Tibial nerve (tissue), 4 donors: ENCODE results near the gene CCDC17. TPM values are rescaled to one million over a fixed set of nuclear protein-coding genes. Genes with fewer than 3 reads are reported as not detected.

Experiments
- DNase-seq, 2 donors: peaks; one replicate each; pipeline ENCODE4 v3.0.0-alpha.2; 2019; ENCODE audit warnings: low spot score in 2 of 2
- H3K27ac ChIP-seq, 4 donors: fragments of 200-600 bp; sonication (generic) in 3 of 4; one replicate each; pipeline ENCODE4 v1.5.1; 2017 to 2019; ENCODE audit warnings: mild to moderate bottlenecking in 1 of 4
- H3K27me3 ChIP-seq, 2 donors: fragments of 200-600 bp; sonication (generic) in 1 of 2; one replicate each; pipeline versions ENCODE4 v1.5.1 to v1.6.0; 2017 to 2019
- H3K36me3 ChIP-seq, 3 donors: fragments of 200-600 bp; sonication (generic); one replicate each; pipeline ENCODE4 v1.5.1; 2018 to 2019
- H3K4me1 ChIP-seq, 4 donors: fragments of 200-600 bp; sonication (generic) in 3 of 4; one replicate each; pipeline ENCODE4 v1.5.1; 2017 to 2019
- H3K4me3 ChIP-seq, 4 donors: fragments of 200-600 bp; sonication (generic) in 3 of 4; one replicate each; pipeline ENCODE4 v1.5.1; 2017 to 2019; ENCODE audit warnings: mild to moderate bottlenecking in 1 of 4, moderate library complexity in 1 of 4
- H3K9me3 ChIP-seq, 4 donors: fragments of 200-600 bp; sonication (generic) in 3 of 4; one replicate each; pipeline ENCODE4 v1.5.1; 2017 to 2019
- CTCF ChIP-seq, 5 experiments: fragments of 200-600 bp in 3 of 5; fragments of 450-650 bp in 2 of 5; sonication (generic) in 3 of 5; IDR thresholded peaks; one replicate each; pipeline ENCODE4 v1.5.1; 2016 to 2019; ENCODE audit warnings: antibody characterized with exemption in 5 of 5, mild to moderate bottlenecking in 3 of 5, moderate library complexity in 2 of 5
- EP300 ChIP-seq, 2 donors: sonication (generic); formaldehyde crosslinking; IDR thresholded peaks; one replicate each; pipeline ENCODE4 v1.6.1; 2017; ENCODE audit warnings: antibody characterized with exemption in 2 of 2, mild to moderate bottlenecking in 1 of 2
- POLR2A ChIP-seq, 2 donors: fragments of 450-650 bp; IDR thresholded peaks; one replicate each; pipeline ENCODE4 v1.6.1; 2017; ENCODE audit warnings: antibody characterized with exemption in 2 of 2, mild to moderate bottlenecking in 2 of 2, moderate library complexity in 2 of 2
- WGBS, 2 donors: methylation state at CpG; one replicate each; pipeline ENCODE4 v1.1.5; 2018; 5-methylcytosine and 5-hydroxymethylcytosine counted together
- total RNA-seq, 4 donors: library from RNA; depleted of rRNA; stranded (reverse); fragments of >200 nt; gene quantifications; one replicate each; pipeline ENCODE4 v1.1.0, GENCODE V29; 2016

The CCDC17 gene
- total RNA-seq, 4 donors from 2014 or later, result 0.44 to 5.9 (median 4.3) TPM

GRCh38 chr1:45584351-45585109 is 39.3 kb downstream of the CCDC17 start:
- Histone ChIP-seq H3K27me3 (no peaks in the 10 kb centered on the region), H3K27ac (peak overlapping the region; percentile 66 to 94 (median 92)), H3K9me3 (no peaks in the 10 kb centered on the region), H3K4me1 (peaks cover 0 to 24% (median 13%) of the 10 kb centered on the region in 4 donors), H3K4me3 (peak overlapping the region; percentile 81 to 82 (median 82)), H3K36me3 (no peaks in the 10 kb centered on the region)
- WGBS, 2 donors, result 0 to 1% methylated on average over 46 to 55 of the region's 59 CpGs
- peak; percentile 76 to 82 for DNase-seq
- TF ChIP-seq CTCF (IDR thresholded peaks at IDR 0.05) (no peak), EP300 (IDR thresholded peaks at IDR 0.05) (no peak), POLR2A (IDR thresholded peaks at IDR 0.05) (no peak)

GRCh38 chr1:45583666-45584350 is 40.0 kb downstream of the CCDC17 start, which contains the start of gene NASP:
NASP (plus strand) TSS chr1:45584041; CDS start chr1:45584147, 106 bp downstream.
- peak; percentile 79 to 93 for DNase-seq
- 0% methylated on average over 34 to 40 of the region's 41 CpGs for WGBS, 2 donors
- Histone ChIP-seq H3K9me3 (no peaks in the 10 kb centered on the region), H3K4me3 (peak within 1 kb of the TSS; percentile 81 to 82 (median 82)), H3K36me3 (no peaks in the 10 kb centered on the region), H3K27ac (peak within 1 kb of the TSS; percentile 66 to 94 (median 92)), H3K4me1 (peaks cover 0 to 24% (median 13%) of the 10 kb centered on the region in 4 donors), H3K27me3 (no peaks in the 10 kb centered on the region)
- TF ChIP-seq CTCF (IDR thresholded peaks at IDR 0.05) (peak in 1 of 5 experiments; percentile 17), POLR2A (IDR thresholded peaks at IDR 0.05) (peak; percentile 54 to 77), EP300 (IDR thresholded peaks at IDR 0.05) (peak in 1 of 2 donors; percentile 96)

GRCh38 chr1:45583264-45583665 is 40.6 kb downstream of the CCDC17 start:
- H3K36me3 ChIP-seq, result no peaks in the 10 kb centered on the region
- TF ChIP-seq POLR2A (IDR thresholded peaks at IDR 0.05), result no peak
- TF ChIP-seq EP300 (IDR thresholded peaks at IDR 0.05), result no peak
- no peak for TF ChIP-seq CTCF (IDR thresholded peaks at IDR 0.05)
- H3K4me3 ChIP-seq, result peak overlapping the region; percentile 81 to 82 (median 82)
- peak overlapping the region; percentile 66 to 94 (median 92) for H3K27ac ChIP-seq
- peak; percentile 85 to 92 for DNase-seq
- no peaks in the 10 kb centered on the region for H3K27me3 ChIP-seq
- H3K4me1 ChIP-seq, result peaks cover 0 to 24% (median 13%) of the 10 kb centered on the region in 4 donors
- WGBS, 2 donors, result 0 to 1% methylated on average over 14 to 19 of the region's 19 CpGs
- no peaks in the 10 kb centered on the region for H3K9me3 ChIP-seq

- TF ChIP-seq POLR2A (IDR thresholded peaks at IDR 0.05) (no peak), EP300 (IDR thresholded peaks at IDR 0.05) (no peak), CTCF (IDR thresholded peaks at IDR 0.05) (no peak)
- WGBS, 2 donors, result 91 to 95% methylated on average over 7 of the region's 7 CpGs
These were observed 49.7 kb downstream of the CCDC17 start for GRCh38 chr1:45574105-45574626.

More at GRCh38 chr1:45574105-45574626, 49.7 kb downstream of the CCDC17 start:
- DNase-seq, result no peak
- Histone ChIP-seq H3K36me3 (peaks cover 0 to 13% (median 0%) of the 10 kb centered on the region in 3 donors), H3K27ac (no peak overlapping the region), H3K27me3 (no peaks in the 10 kb centered on the region), H3K9me3 (no peaks in the 10 kb centered on the region), H3K4me1 (no peaks in the 10 kb centered on the region), H3K4me3 (no peak overlapping the region)
